ENCODE data around the gene SAA2. TPM values are rescaled to one million over a fixed set of nuclear protein-coding genes. Genes with fewer than 3 reads are reported as not detected.
"Not testable (repeated sequence)": the region's sequence is repeated elsewhere in the genome, so short reads cannot be mapped to it uniquely, and the experiment has no call there.

SAA2 gene
- not detected for total RNA-seq

DNA sequence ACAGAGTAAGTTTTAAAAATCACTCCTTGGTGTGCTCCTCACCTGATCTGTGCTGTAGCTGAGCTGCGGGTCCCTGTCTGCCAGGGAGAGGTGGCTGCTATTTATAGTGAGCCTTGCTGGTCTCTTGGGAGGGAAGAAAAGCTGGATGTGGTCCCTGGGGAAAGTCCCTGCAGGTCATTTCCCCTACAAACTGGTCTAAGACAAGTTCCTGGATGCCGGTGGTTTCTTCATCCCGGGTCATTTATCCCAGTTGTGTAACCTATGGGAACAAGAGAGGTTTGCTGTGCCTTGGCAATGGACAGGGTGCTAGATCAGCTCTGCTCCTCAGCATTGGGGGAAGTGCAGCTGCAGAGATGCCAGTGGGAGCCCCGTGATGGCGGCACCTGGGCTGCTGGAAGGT lies at the start of gene SAA2:
TSS of gene SAA2 (minus strand) at position 108 of the 400 bp plus-strand sequence. CDS start 657 bp downstream, outside the sequence.
- H3K36me3 Mint-ChIP-seq (ENCODE audit: low read depth), result no peaks in the 10 kb centered on the region

DNA sequence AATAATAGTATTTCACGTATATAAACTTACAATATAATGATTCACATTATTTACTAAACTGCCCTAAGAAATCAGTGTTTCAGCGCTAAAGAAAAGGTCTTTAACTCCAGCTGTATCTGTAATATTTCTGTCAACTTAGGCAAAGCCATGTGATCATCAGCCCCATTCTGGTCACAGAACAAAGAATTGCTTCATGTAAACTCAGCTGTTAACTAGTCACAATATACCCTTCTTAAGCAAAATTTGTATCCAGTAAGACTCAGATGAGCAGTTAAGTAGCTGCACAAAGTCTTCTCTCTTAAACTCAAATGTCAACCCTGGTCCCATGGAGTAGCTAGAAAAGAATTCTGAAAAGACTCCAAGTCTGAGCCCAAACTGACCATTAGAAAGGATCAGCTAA lies 46.8 kb upstream of the SAA2 start:
- Mint-ChIP-seq H3K4me1 (peaks cover 7% of the 10 kb centered on the region), H3K27me3 (no peaks in the 10 kb centered on the region), H3K4me3 (no peak overlapping the region), H3K27ac (peak overlapping the region; percentile 6), H3K9me3 (no peaks in the 10 kb centered on the region), H3K36me3 (ENCODE audit: low read depth) (peaks cover 96% of the 10 kb centered on the region)
- ATAC-seq (replicated peaks), result no peak

More for the DNA sequence above, at the start of gene SAA2:
- peaks cover 15% of the 10 kb centered on the region for H3K4me1 Mint-ChIP-seq
- no peak within 1 kb of the TSS for H3K4me3 Mint-ChIP-seq
- H3K27ac Mint-ChIP-seq, result no peak within 1 kb of the TSS
- no peaks in the 10 kb centered on the region for H3K9me3 Mint-ChIP-seq
- ATAC-seq (replicated peaks), result no peak
- H3K27me3 Mint-ChIP-seq, result no peaks in the 10 kb centered on the region

DNA sequence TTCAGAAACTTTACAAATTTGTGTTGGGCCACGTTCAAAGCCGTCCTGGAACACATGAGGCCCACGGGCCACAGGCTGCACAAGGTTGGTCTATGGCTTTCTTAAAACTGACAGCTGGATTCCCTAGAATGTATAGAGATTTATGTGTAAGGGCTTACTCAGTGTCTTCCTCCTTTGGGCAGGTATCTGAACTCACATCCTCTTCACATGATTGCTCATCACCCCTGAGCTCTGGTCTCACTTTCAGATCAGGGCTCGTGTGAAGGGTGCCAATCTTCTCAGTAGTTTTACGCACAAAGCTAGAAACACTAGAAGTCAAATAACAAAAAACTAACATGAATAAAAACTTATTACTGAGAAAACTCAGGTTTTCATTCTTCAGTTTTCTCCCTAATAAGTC lies 46.4 kb upstream of the SAA2 start:
- peak; percentile 97 for ATAC-seq (replicated peaks)
- no peaks in the 10 kb centered on the region for H3K9me3 Mint-ChIP-seq
- peaks cover 7% of the 10 kb centered on the region for H3K4me1 Mint-ChIP-seq
- H3K27ac Mint-ChIP-seq, result peak overlapping the region; percentile 26
- no peak overlapping the region for H3K4me3 Mint-ChIP-seq
- no peaks in the 10 kb centered on the region for H3K27me3 Mint-ChIP-seq
- peaks cover 96% of the 10 kb centered on the region for H3K36me3 Mint-ChIP-seq (ENCODE audit: low read depth)

DNA sequence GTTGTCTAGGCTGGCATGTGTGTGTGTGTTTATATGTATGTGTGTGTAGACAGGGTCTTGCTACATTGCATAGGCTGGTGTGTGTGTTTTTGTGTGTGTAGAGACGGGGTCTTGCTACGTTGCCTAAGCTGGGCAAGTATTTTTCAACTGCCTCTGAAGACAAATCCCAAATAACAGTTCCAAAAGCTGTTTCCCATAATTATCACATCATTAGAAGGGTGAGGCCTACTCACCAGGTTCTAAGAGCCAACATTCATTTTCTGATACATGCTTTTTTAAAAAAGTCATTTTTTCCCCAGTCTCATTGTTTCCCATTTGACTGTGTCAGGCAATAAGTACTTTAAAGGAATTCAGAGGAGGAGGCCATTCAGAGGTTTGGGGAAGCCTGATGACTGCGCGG lies 40.4 kb upstream of the SAA2 start:
- H3K4me1 Mint-ChIP-seq, result no peaks in the 10 kb centered on the region
- no peak overlapping the region for H3K4me3 Mint-ChIP-seq
- peaks cover 94% of the 10 kb centered on the region for H3K36me3 Mint-ChIP-seq (ENCODE audit: low read depth)
- no peak for ATAC-seq (replicated peaks)
- H3K27ac Mint-ChIP-seq, result no peak overlapping the region
- H3K27me3 Mint-ChIP-seq, result no peaks in the 10 kb centered on the region
- no peaks in the 10 kb centered on the region for H3K9me3 Mint-ChIP-seq

GRCh38 chr11:18285841-18286240 lies 37.4 kb upstream of the SAA2 start:
- Mint-ChIP-seq H3K4me1 (no peaks in the 10 kb centered on the region), H3K27ac (no peak overlapping the region), H3K36me3 (ENCODE audit: low read depth) (peaks cover 95% of the 10 kb centered on the region), H3K4me3 (no peak overlapping the region), H3K27me3 (no peaks in the 10 kb centered on the region), H3K9me3 (no peaks in the 10 kb centered on the region)
- no peak for ATAC-seq (replicated peaks)

DNA sequence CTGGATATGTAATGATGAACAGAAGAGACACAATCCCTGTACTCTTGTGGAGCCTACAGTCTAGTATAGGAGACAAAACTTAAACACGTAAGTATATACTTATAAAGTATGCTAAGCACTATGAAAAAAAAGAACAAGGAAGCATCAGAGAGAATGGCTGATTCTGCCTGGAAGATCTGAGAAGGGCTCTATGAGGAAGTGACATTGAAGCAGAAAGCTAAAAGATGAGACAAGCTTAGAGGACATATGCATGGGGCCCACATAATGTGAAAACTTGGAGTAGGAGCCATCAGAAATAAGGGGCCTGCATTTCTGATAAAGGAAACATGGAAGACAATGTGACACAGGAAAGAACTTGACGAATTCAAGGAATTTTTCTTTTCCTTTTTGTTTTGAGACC lies 34.2 kb upstream of the SAA2 start:
- Mint-ChIP-seq H3K27ac (no peak overlapping the region), H3K4me3 (no peak overlapping the region), H3K27me3 (no peaks in the 10 kb centered on the region), H3K36me3 (ENCODE audit: low read depth) (peaks cover 86% of the 10 kb centered on the region), H3K4me1 (no peaks in the 10 kb centered on the region), H3K9me3 (no peaks in the 10 kb centered on the region)
- no peak for ATAC-seq (replicated peaks)

- Mint-ChIP-seq H3K4me1 (no peaks in the 10 kb centered on the region), H3K27ac (peak overlapping the region; percentile 66), H3K4me3 (peak overlapping the region; percentile 14), H3K9me3 (no peaks in the 10 kb centered on the region), H3K36me3 (ENCODE audit: low read depth) (peaks cover 65% of the 10 kb centered on the region), H3K27me3 (no peaks in the 10 kb centered on the region)
- ATAC-seq (replicated peaks), result peak; percentile 54
Measured at GRCh38 chr11:18280438-18281045, 32.1 kb upstream of the SAA2 start.

- peaks cover 43% of the 10 kb centered on the region for H3K36me3 Mint-ChIP-seq (ENCODE audit: low read depth)
- H3K27me3 Mint-ChIP-seq, result no peaks in the 10 kb centered on the region
- H3K9me3 Mint-ChIP-seq, result no peaks in the 10 kb centered on the region
- no peaks in the 10 kb centered on the region for H3K4me1 Mint-ChIP-seq
- no peak overlapping the region for H3K27ac Mint-ChIP-seq
- ATAC-seq (replicated peaks), result no peak
- no peak overlapping the region for H3K4me3 Mint-ChIP-seq
Measured at GRCh38 chr11:18277565-18278271, 29.2 kb upstream of the SAA2 start.

- Mint-ChIP-seq H3K27me3 (no peaks in the 10 kb centered on the region), H3K9me3 (no peaks in the 10 kb centered on the region), H3K27ac (no peak overlapping the region), H3K4me3 (no peak overlapping the region), H3K36me3 (ENCODE audit: low read depth) (peaks cover 6% of the 10 kb centered on the region), H3K4me1 (no peaks in the 10 kb centered on the region)
- no peak for ATAC-seq (replicated peaks)
Measured at GRCh38 chr11:18271206-18271605, 22.7 kb upstream of the SAA2 start.

DNA sequence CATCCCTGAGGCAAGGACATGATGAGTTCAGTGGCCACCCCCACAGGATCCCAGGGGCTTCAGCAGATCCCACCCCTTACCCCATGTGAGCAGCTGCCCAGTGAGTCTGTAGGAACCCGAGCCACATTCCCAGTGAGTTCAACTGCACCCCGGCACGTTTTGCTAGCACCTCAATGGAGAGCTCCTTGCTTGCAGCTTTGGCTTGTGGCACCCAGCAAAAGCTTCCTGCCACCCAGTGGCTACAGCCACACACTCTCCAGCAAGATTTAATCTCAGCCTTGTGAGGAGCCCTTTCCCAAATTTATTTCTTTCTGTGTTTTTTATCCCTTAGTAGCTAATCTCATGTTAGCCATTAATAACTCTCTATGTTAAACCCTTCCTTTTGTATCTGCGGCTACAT lies 21.6 kb upstream of the SAA2 start:
- H3K9me3 Mint-ChIP-seq, result no peaks in the 10 kb centered on the region
- no peak overlapping the region for H3K4me3 Mint-ChIP-seq
- H3K27me3 Mint-ChIP-seq, result no peaks in the 10 kb centered on the region
- peak overlapping the region; percentile 18 for H3K27ac Mint-ChIP-seq
- peaks cover 2% of the 10 kb centered on the region for H3K36me3 Mint-ChIP-seq (ENCODE audit: low read depth)
- H3K4me1 Mint-ChIP-seq, result no peaks in the 10 kb centered on the region
- ATAC-seq (replicated peaks), result no peak

DNA sequence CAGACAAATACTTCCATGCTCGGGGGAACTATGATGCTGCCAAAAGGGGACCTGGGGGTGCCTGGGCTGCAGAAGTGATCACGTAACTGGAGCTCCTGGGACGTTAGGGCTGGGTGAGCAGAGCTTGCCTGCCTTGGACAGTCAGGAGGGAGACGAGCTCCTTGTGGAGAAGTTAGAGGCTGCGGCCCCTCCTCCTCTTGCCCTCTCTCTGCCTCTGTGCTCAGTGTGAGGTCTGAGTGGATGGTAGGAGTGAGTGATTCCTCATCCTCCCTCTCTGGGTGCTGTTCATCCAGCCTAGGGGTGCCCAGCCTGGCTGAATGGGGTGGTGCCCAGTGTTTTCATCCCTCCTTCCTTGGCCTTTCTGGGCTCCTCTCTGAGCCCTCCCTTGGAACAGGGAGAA lies 20.8 kb upstream of the SAA2 start:
- not testable (repeated sequence) for H3K9me3 Mint-ChIP-seq; ATAC-seq (replicated peaks); H3K27ac Mint-ChIP-seq; H3K4me1 Mint-ChIP-seq; H3K27me3 Mint-ChIP-seq; H3K36me3 Mint-ChIP-seq (ENCODE audit: low read depth); H3K4me3 Mint-ChIP-seq

- H3K27me3 Mint-ChIP-seq; H3K9me3 Mint-ChIP-seq; H3K4me1 Mint-ChIP-seq; H3K36me3 Mint-ChIP-seq (ENCODE audit: low read depth): not testable (repeated sequence)
- ATAC-seq (replicated peaks), result peak; percentile 87
- peak overlapping the region; percentile 61 for H3K4me3 Mint-ChIP-seq
- H3K27ac Mint-ChIP-seq, result peak overlapping the region; percentile 78
Measured at GRCh38 chr11:18267335-18268133, 19.1 kb upstream of the SAA2 start.

- Mint-ChIP-seq H3K36me3 (ENCODE audit: low read depth) (no peaks in the 10 kb centered on the region), H3K9me3 (no peaks in the 10 kb centered on the region), H3K4me3 (no peak within 1 kb of the TSS), H3K4me1 (peaks cover 5% of the 10 kb centered on the region), H3K27me3 (no peaks in the 10 kb centered on the region), H3K27ac (no peak within 1 kb of the TSS)
- ATAC-seq (replicated peaks), result no peak
Measured at GRCh38 chr11:18265949-18266348, 17.5 kb upstream of the SAA2 start, which contains the start of gene SAA1. TSS of gene SAA1 (plus strand) at chr11:18266264. CDS start at chr11:18266888, 624 bp downstream.

- H3K27ac Mint-ChIP-seq, result no peak overlapping the region
- peaks cover 5% of the 10 kb centered on the region for H3K4me1 Mint-ChIP-seq
- H3K9me3 Mint-ChIP-seq, result no peaks in the 10 kb centered on the region
- no peaks in the 10 kb centered on the region for H3K36me3 Mint-ChIP-seq (ENCODE audit: low read depth)
- H3K27me3 Mint-ChIP-seq, result no peaks in the 10 kb centered on the region
- ATAC-seq (replicated peaks), result no peak
- no peak overlapping the region for H3K4me3 Mint-ChIP-seq
Measured at GRCh38 chr11:18264677-18265555, 16.4 kb upstream of the SAA2 start.
